Right kidney (tissue), 1 donor: ENCODE data around the gene TBC1D28.
"Not testable (repeated sequence)": the region's sequence is repeated elsewhere in the genome, so short reads cannot be mapped to it uniquely, and the experiment has no call there.

Experiments
- DNase-seq: peaks from one replicate; pipeline ENCODE4 v3.0.0-alpha.2; 2016

TBC1D28 gene

GRCh38 chr17:18617613-18618012, 26.6 kb downstream of the TBC1D28 start:
- DNase-seq: not testable (repeated sequence)

DNA sequence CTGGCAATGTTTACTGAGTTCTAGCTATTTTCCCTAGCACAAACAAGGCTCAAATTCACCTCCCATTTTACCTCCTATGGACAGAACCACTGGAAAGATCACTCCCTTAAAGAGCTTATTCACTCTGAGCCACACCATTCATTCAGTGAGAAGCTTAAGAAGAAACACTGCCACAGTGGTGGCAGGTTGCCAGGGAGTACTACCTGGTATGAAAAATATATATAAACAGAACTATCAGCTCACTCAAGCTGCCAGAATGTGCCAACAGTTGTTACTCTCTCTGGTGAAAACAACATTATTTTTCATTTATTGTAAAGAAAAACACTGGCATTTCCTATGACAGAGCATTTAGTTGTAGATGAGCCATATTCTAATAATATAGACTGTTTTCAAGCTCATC, 31.2 kb downstream of the TBC1D28 start:
- not testable (repeated sequence) for DNase-seq

DNA sequence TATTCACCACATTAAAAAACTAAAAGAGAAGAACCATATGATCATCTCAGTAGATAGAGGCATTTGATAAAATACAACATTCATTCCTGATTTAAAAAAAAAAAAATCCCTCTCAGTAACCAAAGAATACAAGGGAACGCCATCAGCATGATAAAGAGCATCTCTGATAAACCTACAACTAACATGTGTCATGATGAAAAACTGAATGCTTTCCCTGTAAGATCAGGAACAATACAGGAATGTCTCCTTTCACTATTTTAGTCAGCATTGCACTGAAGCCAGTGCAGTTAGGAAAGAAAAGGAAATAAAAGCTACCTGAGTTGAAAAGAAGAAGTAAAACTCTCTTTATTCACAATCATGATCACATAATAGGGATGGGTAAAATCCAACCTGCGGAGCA, 51.1 kb downstream of the TBC1D28 start:
- not testable (repeated sequence) for DNase-seq
